IMR-90 (cell line): ENCODE measurements around the gene PIEZO2.

Experiments used
- CHD1 ChIP-seq: IDR thresholded peaks from 2 replicates; pipeline ENCODE4 v1.6.1; 2012; ENCODE audit warnings: low read depth, low read length, improper control_type of control experiment
- TF ChIP-seq, protein P1 (sequence below): fragments of 150-350 bp; IDR thresholded peaks from 2 replicates; pipeline ENCODE4 v1.6.1; 2016; ENCODE audit warnings: low read depth, mild to moderate bottlenecking, low read length, moderate library complexity, borderline replicate concordance
- TF ChIP-seq, protein P2 (sequence below): conservative IDR thresholded peaks from 2 replicates; pipeline ENCODE4 v1.5.1; 2012; ENCODE audit warnings: mild to moderate bottlenecking, low read depth, low read length, improper control_type of control experiment

DNA sequence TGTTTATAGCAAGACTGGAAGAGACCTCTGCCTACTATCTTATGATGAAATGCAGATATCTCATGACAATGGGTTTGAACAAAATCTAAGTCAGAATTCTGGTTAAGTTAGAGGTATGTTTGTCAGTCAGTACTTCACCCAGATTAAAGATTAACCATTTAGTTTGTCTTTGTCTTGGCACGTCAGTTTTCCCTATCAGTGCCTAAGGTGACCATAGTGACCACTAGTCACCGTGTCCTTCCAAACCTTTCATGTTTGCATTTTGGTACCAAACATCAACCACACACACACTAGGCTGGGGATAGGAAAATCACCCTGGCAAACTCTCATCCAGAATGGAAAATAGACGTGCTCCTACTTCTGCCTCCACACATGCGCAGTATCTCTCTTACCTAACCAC, 248.9 kb downstream of the PIEZO2 start:
- TF ChIP-seq, protein P1, sequence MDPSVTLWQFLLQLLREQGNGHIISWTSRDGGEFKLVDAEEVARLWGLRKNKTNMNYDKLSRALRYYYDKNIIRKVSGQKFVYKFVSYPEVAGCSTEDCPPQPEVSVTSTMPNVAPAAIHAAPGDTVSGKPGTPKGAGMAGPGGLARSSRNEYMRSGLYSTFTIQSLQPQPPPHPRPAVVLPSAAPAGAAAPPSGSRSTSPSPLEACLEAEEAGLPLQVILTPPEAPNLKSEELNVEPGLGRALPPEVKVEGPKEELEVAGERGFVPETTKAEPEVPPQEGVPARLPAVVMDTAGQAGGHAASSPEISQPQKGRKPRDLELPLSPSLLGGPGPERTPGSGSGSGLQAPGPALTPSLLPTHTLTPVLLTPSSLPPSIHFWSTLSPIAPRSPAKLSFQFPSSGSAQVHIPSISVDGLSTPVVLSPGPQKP = no peak
- TF ChIP-seq, protein P2, sequence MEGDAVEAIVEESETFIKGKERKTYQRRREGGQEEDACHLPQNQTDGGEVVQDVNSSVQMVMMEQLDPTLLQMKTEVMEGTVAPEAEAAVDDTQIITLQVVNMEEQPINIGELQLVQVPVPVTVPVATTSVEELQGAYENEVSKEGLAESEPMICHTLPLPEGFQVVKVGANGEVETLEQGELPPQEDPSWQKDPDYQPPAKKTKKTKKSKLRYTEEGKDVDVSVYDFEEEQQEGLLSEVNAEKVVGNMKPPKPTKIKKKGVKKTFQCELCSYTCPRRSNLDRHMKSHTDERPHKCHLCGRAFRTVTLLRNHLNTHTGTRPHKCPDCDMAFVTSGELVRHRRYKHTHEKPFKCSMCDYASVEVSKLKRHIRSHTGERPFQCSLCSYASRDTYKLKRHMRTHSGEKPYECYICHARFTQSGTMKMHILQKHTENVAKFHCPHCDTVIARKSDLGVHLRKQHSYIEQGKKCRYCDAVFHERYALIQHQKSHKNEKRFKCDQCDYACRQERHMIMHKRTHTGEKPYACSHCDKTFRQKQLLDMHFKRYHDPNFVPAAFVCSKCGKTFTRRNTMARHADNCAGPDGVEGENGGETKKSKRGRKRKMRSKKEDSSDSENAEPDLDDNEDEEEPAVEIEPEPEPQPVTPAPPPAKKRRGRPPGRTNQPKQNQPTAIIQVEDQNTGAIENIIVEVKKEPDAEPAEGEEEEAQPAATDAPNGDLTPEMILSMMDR = no peak
- no peak for TF ChIP-seq CHD1
